Endometrial microvascular endothelial cells (primary cell): ENCODE data around the gene GPR3. TPM values are rescaled to one million over a fixed set of nuclear protein-coding genes. Genes with fewer than 3 reads are reported as not detected.

Experiments used
- in situ Hi-C: cut with HindIII; loops from 2 replicates; pipeline ENCODE4 v1.10.0; 2017; ENCODE audit warnings: low sequenced_read_pairs, low pct_unique_long_range_greater_than_20kb; ENCODE audit errors: inconsistent ontology term
- total RNA-seq: library from RNA; depleted of rRNA; stranded (reverse); fragments of >200 nt; gene quantifications from one replicate; pipeline ENCODE4 v1.2.3, GENCODE V29; 2015; ENCODE audit errors: inconsistent ontology term

Gene GPR3
- total RNA-seq, 1 donor from 2014 or later, result 1.9 TPM

GRCh38 chr1:27358038-27358927, 34.1 kb upstream of the GPR3 start:
- in situ Hi-C loops, result no loop called here

GRCh38 chr1:27358928-27359313, 33.5 kb upstream of the GPR3 start:
- in situ Hi-C loops, result no loop called here

- in situ Hi-C loops, result no loop called here
Observed at GRCh38 chr1:27359822-27360158, 32.6 kb upstream of the GPR3 start.

GRCh38 chr1:27360159-27361043, 32.0 kb upstream of the GPR3 start:
- in situ Hi-C loops, result no loop called here

GRCh38 chr1:27361044-27361402, 31.4 kb upstream of the GPR3 start:
- in situ Hi-C loops, result no loop called here

GRCh38 chr1:27361553-27361952, 30.9 kb upstream of the GPR3 start:
- in situ Hi-C loops, result no loop called here

GRCh38 chr1:27363766-27364695, 28.4 kb upstream of the GPR3 start:
- in situ Hi-C loops, result no loop called here

- in situ Hi-C loops, result no loop called here
Observed at GRCh38 chr1:27364696-27365371, 27.6 kb upstream of the GPR3 start.

- in situ Hi-C loops, result no loop called here
Observed at GRCh38 chr1:27365372-27366112, 26.9 kb upstream of the GPR3 start.

GRCh38 chr1:27366113-27366410, 26.4 kb upstream of the GPR3 start:
- in situ Hi-C loops, result no loop called here

GRCh38 chr1:27366411-27367159, 25.8 kb upstream of the GPR3 start, which contains the start of gene MAP3K6:
TSS of gene MAP3K6 (minus strand) at chr1:27366961. CDS start at chr1:27366597, 364 bp downstream.
- in situ Hi-C loops, result no loop called here

GRCh38 chr1:27367160-27367650, 25.2 kb upstream of the GPR3 start:
- in situ Hi-C loops, result no loop called here

- in situ Hi-C loops, result no loop called here
Observed at GRCh38 chr1:27368869-27369582, 23.4 kb upstream of the GPR3 start.

GRCh38 chr1:27372022-27372807, 20.2 kb upstream of the GPR3 start:
- in situ Hi-C loops, result no loop called here

GRCh38 chr1:27372808-27373690, 19.4 kb upstream of the GPR3 start:
- in situ Hi-C loops, result no loop called here
